Measurements from ENCODE around the gene COPZ1. TPM values are rescaled to one million over a fixed set of nuclear protein-coding genes. Genes with fewer than 3 reads are reported as not detected.

Gene COPZ1
- total and polyA plus RNA-seq, 9 of the 15 experiments (the other 6 are each of a cell fraction or from before 2014, with no cell fraction given): 137 to 487 (median 233) TPM

GRCh38 chr12:54358945-54359761 is 34.2 kb downstream of the COPZ1 start (continued):
- TF ChIP-seq KDM4B (IDR thresholded peaks at IDR 0.05; ENCODE audit: borderline replicate concordance in 2 of 2, low read depth in 1 of 2) (peak in 1 of 2 experiments; percentile 99; a peak in 2 of 4 replicates), ZNF586 (CRISPR knock-in tag; conservative IDR thresholded peaks at IDR 0.05) (no peak), PREB (CRISPR knock-in tag; IDR thresholded peaks at IDR 0.05) (no peak), SRSF3 (IDR thresholded peaks at IDR 0.05; ENCODE audit: insufficient read depth, low read length) (no peak), CBFA2T3 (IDR thresholded peaks at IDR 0.05) (peak; percentile 85), HNRNPK (IDR thresholded peaks at IDR 0.05; ENCODE audit: low read depth, low read length, poor library complexity, severe bottlenecking) (no peak), PHF21A (IDR thresholded peaks at IDR 0.05; ENCODE audit: borderline replicate concordance, low read depth) (peak; percentile 100), ARID2 (IDR thresholded peaks at IDR 0.05) (no peak), KDM5B (IDR thresholded peaks at IDR 0.05; ENCODE audit: insufficient replicate concordance, low read depth, low read length) (peak; percentile 53), ZNF609 (CRISPR knock-in tag; IDR thresholded peaks at IDR 0.05; ENCODE audit: borderline replicate concordance) (no peak), ARHGAP35 (IDR thresholded peaks at IDR 0.05; ENCODE audit: partially characterized antibody) (peak; percentile 98), MCM5 (IDR thresholded peaks at IDR 0.05; ENCODE audit: low read depth) (no peak), SMAD1 (IDR thresholded peaks at IDR 0.05; ENCODE audit: low read depth, low read length, partially characterized antibody) (peak; percentile 18), CTBP1 (IDR thresholded peaks at IDR 0.05; ENCODE audit: borderline replicate concordance) (peak; percentile 71), RAD21 (CRISPR knock-in tag; conservative IDR thresholded peaks at IDR 0.05 in 1 of 2, IDR thresholded peaks at IDR 0.05 in 1 of 2) (peak in 1 of 2 experiments; percentile 57; a peak in 3 of 4 replicates), PTRF (tag; IDR thresholded peaks at IDR 0.05) (no peak), XRCC5 (IDR thresholded peaks at IDR 0.05; ENCODE audit: low read depth, low read length) (peak; percentile 88), MXI1 (IDR thresholded peaks at IDR 0.05; ENCODE audit: low read depth, low read length) (0 out of 2 replicates have a peak, but pooled peaks have one; percentile 6), ETS2 (tag; IDR thresholded peaks at IDR 0.05; ENCODE audit: borderline replicate concordance, poor library complexity, severe bottlenecking) (no peak), ZNF507 (tag; conservative IDR thresholded peaks at IDR 0.05) (no peak), GABPB2 (CRISPR knock-in tag; conservative IDR thresholded peaks at IDR 0.05) (no peak), TCFL5 (CRISPR knock-in tag; conservative IDR thresholded peaks at IDR 0.05) (no peak)
